NT2/D1 (cell line): ENCODE measurements around the gene CDHR3.

Experiments
- DNase-seq: peaks from one replicate; pipeline ENCODE4 v3.0.0-alpha.2; 2011; ENCODE audit warnings: low read depth, low spot score
- H3K27me3 ChIP-seq: 2 replicates; pipeline ENCODE4 v1.6.0; 2011; ENCODE audit warnings: mild to moderate bottlenecking; ENCODE audit not compliant: insufficient read length, insufficient read depth
- H3K36me3 ChIP-seq: 2 replicates; pipeline ENCODE4 v1.6.1; 2011; ENCODE audit warnings: mild to moderate bottlenecking, low read length, mixed read lengths; ENCODE audit not compliant: insufficient read depth, insufficient read length
- H3K4me1 ChIP-seq: 2 replicates; pipeline ENCODE4 v1.5.1; 2011; ENCODE audit not compliant: insufficient read depth, insufficient read length
- H3K4me3 ChIP-seq: 2 replicates; pipeline ENCODE4 v1.5.1; 2011; ENCODE audit warnings: low read depth; ENCODE audit not compliant: insufficient read length
- H3K9ac ChIP-seq: 2 replicates; pipeline ENCODE4 v1.6.0; 2011; ENCODE audit warnings: low read depth; ENCODE audit not compliant: insufficient read length
- H3K9me3 ChIP-seq: 2 replicates; pipeline ENCODE4 v1.5.1; 2011; ENCODE audit warnings: mild to moderate bottlenecking, low read length; ENCODE audit not compliant: insufficient read depth
- SUZ12 ChIP-seq: IDR thresholded peaks from 2 replicates; pipeline ENCODE4 v1.6.1; 2011; ENCODE audit not compliant: insufficient read length, insufficient read depth; ENCODE audit errors: extremely low read depth
- YY1 ChIP-seq: IDR thresholded peaks from 2 replicates; pipeline ENCODE4 v1.6.1; 2011; ENCODE audit not compliant: insufficient read length, insufficient read depth
- ZNF274 ChIP-seq: IDR thresholded peaks from 2 replicates; pipeline ENCODE4 v1.6.1; 2011; ENCODE audit warnings: mild to moderate bottlenecking, low read depth, low read length

CDHR3 gene

GRCh38 chr7:106054156-106054910 lies 91.3 kb downstream of the CDHR3 start:
- DNase-seq = no peak
- H3K27me3 ChIP-seq = no peaks in the 10 kb centered on the region
- no peaks in the 10 kb centered on the region for H3K36me3 ChIP-seq
- H3K4me3 ChIP-seq = no peak overlapping the region
- peaks cover 6% of the 10 kb centered on the region; the same call in 1 of the 2 replicates for H3K9me3 ChIP-seq
- H3K4me1 ChIP-seq = peaks cover 1% of the 10 kb centered on the region
- TF ChIP-seq ZNF274 (no peak), SUZ12 (no peak)
- no peak overlapping the region for H3K9ac ChIP-seq

GRCh38 chr7:106054971-106055532 lies 92.0 kb downstream of the CDHR3 start:
- Histone ChIP-seq H3K27me3 (no peaks in the 10 kb centered on the region), H3K36me3 (no peaks in the 10 kb centered on the region), H3K9me3 (peaks cover 6% of the 10 kb centered on the region; the same call in 1 of the 2 replicates), H3K9ac (no peak overlapping the region), H3K4me3 (no peak overlapping the region), H3K4me1 (peaks cover 1% of the 10 kb centered on the region)
- DNase-seq = no peak
- TF ChIP-seq SUZ12 = no peak
- TF ChIP-seq ZNF274 = no peak

DNA sequence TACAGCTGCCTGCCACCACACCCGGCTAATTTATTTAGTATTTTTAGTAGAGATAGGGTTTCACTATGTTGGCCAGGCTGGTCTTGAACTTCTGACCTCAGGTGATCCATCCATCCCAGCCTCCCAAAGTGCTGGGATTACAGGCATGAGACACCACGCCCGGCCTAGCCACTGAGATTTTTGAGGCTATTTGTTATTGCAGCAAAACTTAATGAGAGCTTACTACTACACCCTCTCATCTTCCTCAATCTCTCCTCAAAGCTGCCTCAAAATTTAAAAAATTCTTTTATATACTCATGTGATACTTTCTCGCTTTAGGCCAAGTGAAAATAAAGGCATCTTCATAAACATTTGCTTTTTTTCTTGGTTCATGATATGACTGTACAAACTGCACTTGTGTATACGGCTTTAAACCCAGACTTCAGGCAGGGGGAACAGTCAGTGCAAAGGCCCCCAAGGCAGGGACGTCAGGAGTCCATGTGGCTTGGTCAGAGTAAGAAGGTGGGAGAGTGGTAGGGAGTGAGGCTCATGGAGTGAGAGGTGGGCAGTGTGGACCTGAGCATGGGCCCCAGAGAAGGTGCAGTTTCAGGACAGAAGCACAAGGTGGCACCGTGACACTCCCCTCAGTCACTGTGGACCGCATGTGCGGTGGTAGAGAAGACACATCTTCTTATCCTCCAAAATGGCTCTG lies 93.6 kb downstream of the CDHR3 start:
- H3K4me1 ChIP-seq = peaks cover 1% of the 10 kb centered on the region
- no peak overlapping the region for H3K4me3 ChIP-seq
- H3K9me3 ChIP-seq = peaks cover under 1% of the 10 kb centered on the region; the same call in 1 of the 2 replicates
- no peaks in the 10 kb centered on the region for H3K36me3 ChIP-seq
- no peaks in the 10 kb centered on the region for H3K27me3 ChIP-seq
- DNase-seq = peak; percentile 69
- TF ChIP-seq ZNF274 = no peak
- TF ChIP-seq YY1 = no peak
- no peak for TF ChIP-seq SUZ12
- H3K9ac ChIP-seq = no peak overlapping the region

DNA sequence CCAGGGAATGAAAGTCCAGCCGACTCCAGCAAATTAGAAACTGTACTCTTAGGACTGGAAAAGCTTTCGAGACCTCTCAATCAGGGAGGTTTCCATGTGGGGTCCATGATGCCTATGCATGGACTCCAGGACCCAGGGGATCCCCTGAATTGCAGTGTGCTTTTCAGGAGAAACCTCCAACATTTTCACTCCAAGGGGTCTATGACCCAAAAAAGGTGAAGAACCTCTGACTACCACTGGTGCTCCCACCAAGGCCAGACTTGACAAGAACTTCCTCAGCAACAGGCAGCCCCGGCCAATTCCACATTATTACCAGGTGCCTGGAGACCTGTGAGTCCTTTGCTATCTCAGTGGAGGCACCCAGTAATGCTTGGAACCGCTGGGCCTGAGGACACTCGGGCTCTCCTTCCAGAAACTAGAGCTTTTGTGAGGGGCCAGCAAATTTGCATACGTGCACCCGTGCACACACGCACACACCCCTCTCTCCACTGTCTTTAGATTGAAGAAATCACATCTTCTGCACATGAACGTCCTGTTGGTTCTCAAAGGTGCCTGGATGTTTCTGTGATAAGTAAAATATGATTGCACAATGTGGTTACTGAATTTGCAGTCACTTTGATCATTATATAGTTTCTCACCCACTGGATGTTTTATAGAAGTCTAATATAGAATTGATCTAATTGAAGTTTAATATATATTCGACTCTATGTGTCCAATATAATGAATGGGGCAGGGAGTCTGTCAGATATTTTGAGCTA lies 94.3 kb downstream of the CDHR3 start:
- Histone ChIP-seq H3K36me3 (no peaks in the 10 kb centered on the region), H3K27me3 (no peaks in the 10 kb centered on the region), H3K9me3 (no peaks in the 10 kb centered on the region; the same call in 1 of the 2 replicates), H3K4me3 (no peak overlapping the region), H3K9ac (no peak overlapping the region), H3K4me1 (peaks cover 5% of the 10 kb centered on the region)
- no peak for DNase-seq
- TF ChIP-seq YY1 (no peak), SUZ12 (no peak), ZNF274 (no peak)

DNA sequence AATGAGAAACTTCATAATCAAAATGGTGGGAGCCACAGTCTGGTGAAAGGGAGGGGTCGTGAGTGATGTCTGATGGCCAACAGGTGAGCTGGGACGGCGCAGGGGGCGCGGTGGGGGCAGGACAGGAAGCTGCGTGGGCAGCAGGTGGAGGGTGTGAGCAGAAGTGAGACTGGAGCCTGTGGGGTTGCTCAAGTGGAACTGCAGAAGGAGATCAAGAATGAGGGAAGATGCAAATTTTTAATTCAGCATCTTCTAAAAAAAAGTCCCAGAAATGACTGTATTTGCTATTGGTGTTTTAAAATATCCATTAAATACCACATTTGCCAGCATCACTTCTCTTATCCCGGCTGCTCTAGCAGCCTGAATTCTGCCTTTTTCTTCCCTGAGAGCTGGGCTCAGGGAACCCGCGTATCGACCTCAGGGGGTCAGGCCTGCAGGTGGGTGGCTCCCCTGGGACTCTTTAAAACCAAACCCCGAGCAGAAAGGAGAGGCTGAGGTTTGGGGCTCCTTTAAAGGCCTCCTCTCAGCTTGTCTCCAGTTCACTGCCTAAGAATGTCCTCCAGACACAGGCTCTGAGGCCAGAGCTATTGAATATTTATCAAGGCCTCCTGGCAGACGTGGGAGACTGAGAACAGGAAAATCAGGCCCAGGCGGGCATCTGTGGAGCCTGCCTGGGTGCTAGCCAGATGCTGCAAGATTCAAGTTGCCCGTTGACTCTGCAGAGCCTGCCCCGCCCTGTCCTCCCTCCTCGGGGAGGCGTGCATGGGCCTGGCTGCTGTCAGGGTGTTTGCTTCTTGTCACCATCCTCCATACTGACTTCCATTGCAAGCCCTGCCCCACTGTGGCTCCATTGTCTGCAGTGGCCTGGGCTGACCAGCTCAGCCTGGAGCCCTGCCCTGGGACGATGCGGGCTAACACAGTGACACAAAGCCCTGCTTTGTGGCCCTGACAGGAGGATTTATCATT lies 95.2 kb downstream of the CDHR3 start:
- Histone ChIP-seq H3K4me3 (no peak overlapping the region), H3K27me3 (no peaks in the 10 kb centered on the region), H3K9me3 (no peaks in the 10 kb centered on the region; the same call in 1 of the 2 replicates), H3K4me1 (peaks cover 5% of the 10 kb centered on the region), H3K36me3 (no peaks in the 10 kb centered on the region), H3K9ac (no peak overlapping the region)
- TF ChIP-seq YY1 = no peak
- no peak for TF ChIP-seq ZNF274
- no peak for TF ChIP-seq SUZ12
- DNase-seq = no peak

- Histone ChIP-seq H3K4me1 (peaks cover 5% of the 10 kb centered on the region), H3K9ac (no peak overlapping the region)
Observed at GRCh38 chr7:106058928-106059324, 95.9 kb downstream of the CDHR3 start.

More at GRCh38 chr7:106058928-106059324, 95.9 kb downstream of the CDHR3 start:
- TF ChIP-seq ZNF274 (no peak), SUZ12 (no peak), YY1 (no peak)
- H3K27me3 ChIP-seq = no peaks in the 10 kb centered on the region
- DNase-seq = no peak
- H3K36me3 ChIP-seq = no peaks in the 10 kb centered on the region
- H3K9me3 ChIP-seq = no peaks in the 10 kb centered on the region; the same call in 1 of the 2 replicates
- no peak overlapping the region for H3K4me3 ChIP-seq
